IPS-15b (cell line): ENCODE data around the gene SLFN14.
"Not testable (repeated sequence)": the region's sequence is repeated elsewhere in the genome, so short reads cannot be mapped to it uniquely, and the experiment has no call there.

Experiments used
- H3K27me3 ChIP-seq: one replicate; pipeline ENCODE4 v1.6.1; 2013; ENCODE audit warnings: low read length; ENCODE audit not compliant: control insufficient read depth, insufficient read depth
- H3K36me3 ChIP-seq: one replicate; pipeline ENCODE4 v1.6.1; 2013; ENCODE audit warnings: low read length; ENCODE audit not compliant: control insufficient read depth, insufficient read depth
- H3K4me1 ChIP-seq: one replicate; pipeline ENCODE4 v1.6.1; 2013; ENCODE audit warnings: mild to moderate bottlenecking, low read length; ENCODE audit not compliant: control insufficient read depth, insufficient read depth
- H3K4me3 ChIP-seq: one replicate; pipeline ENCODE4 v1.5.1; 2013; ENCODE audit warnings: low read depth, low read length
- H3K9ac ChIP-seq: one replicate; pipeline ENCODE4 v1.6.1; 2013; ENCODE audit warnings: low read depth, mild to moderate bottlenecking, low read length
- H3K9me3 ChIP-seq: one replicate; pipeline ENCODE4 v1.6.1; 2013; ENCODE audit warnings: mild to moderate bottlenecking, low read length; ENCODE audit not compliant: control insufficient read depth, insufficient read depth

Gene SLFN14

DNA sequence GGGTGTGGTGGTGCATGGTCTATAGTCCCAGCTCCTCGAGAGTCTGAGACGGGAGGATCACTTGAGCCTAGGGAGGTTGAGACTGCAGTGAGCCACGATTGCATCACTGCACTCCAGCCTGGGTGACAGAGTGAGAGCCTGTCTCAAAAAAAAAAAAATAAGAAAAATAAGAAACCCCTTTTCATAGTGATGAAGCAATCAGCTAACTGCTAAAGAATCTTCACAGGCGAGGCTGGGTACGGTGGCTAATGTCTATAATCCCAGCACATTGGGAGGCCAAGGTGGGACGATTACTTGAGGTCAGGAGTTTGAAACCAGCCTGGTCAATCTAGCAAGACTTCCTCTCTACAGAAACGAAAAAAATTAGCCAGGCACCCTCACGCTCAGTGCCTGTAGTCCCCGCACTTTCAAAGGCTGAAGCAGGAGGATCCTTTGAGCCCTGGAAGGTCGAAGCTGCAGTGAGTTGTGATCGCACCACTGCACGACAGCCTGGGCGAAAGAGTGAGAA, 23.9 kb downstream of the SLFN14 start:
- Histone ChIP-seq H3K27me3 (peaks cover 6% of the 10 kb centered on the region), H3K4me1 (no peaks in the 10 kb centered on the region), H3K9me3 (no peaks in the 10 kb centered on the region), H3K4me3 (no peak overlapping the region), H3K36me3 (no peaks in the 10 kb centered on the region), H3K9ac (no peak overlapping the region)

- not testable (repeated sequence) for H3K4me3 ChIP-seq, H3K4me1 ChIP-seq, H3K9me3 ChIP-seq, H3K27me3 ChIP-seq, H3K9ac ChIP-seq, H3K36me3 ChIP-seq
Observed at GRCh38 chr17:35535406-35535805, 25.2 kb downstream of the SLFN14 start.

DNA sequence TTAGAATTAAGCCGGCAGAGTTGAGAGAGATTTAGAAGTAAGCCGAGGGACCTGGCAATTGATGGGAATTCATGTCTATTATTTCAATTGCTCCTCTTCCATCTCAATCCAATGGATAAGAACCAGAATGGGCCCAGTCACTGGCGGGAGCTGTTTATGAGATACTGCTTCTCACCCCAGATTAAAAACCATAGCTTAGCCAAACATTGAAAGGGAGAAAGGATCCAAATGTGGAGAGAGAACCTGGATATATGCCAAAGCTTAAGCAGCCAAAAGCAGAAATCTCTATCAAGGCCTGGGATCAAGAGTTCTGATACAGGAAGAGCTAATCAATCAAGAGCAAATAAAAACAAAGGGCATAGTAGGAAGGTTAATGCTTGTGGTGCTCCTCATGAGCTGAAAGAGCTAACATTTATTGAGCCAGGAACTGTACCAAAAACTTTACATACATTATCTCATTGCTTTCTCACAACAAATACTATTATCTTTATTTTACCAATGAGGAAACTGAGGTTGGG, 26.0 kb downstream of the SLFN14 start:
- H3K9me3 ChIP-seq = no peaks in the 10 kb centered on the region
- no peaks in the 10 kb centered on the region for H3K36me3 ChIP-seq
- H3K27me3 ChIP-seq = peaks cover 4% of the 10 kb centered on the region
- H3K4me1 ChIP-seq = no peaks in the 10 kb centered on the region
- H3K9ac ChIP-seq = no peak overlapping the region
- no peak overlapping the region for H3K4me3 ChIP-seq

DNA sequence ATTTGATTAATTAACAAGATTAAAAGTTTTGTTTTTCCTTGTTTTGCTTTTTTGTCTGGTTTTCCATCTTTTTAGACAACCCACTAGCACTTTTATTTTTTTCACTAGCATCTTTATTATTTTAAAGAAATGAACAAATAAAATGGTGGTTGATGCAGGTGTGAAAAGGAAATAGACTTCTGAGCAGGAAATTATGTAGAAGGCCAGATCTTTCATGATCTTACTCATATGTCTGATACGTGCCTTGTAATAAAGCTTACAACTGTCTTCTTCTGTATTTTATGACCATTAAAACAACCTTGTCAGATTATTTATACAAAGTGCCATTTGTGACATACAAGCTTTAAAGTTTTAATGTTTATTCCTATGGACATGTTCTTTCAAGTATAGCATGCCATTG, 29.5 kb downstream of the SLFN14 start:
- Histone ChIP-seq H3K4me3 (no peak overlapping the region), H3K9me3 (no peaks in the 10 kb centered on the region), H3K9ac (no peak overlapping the region), H3K36me3 (no peaks in the 10 kb centered on the region), H3K4me1 (no peaks in the 10 kb centered on the region), H3K27me3 (peaks cover 4% of the 10 kb centered on the region)

GRCh38 chr17:35529866-35530265, 30.8 kb downstream of the SLFN14 start:
- no peak overlapping the region for H3K4me3 ChIP-seq
- no peaks in the 10 kb centered on the region for H3K4me1 ChIP-seq
- no peaks in the 10 kb centered on the region for H3K9me3 ChIP-seq
- H3K9ac ChIP-seq = no peak overlapping the region
- H3K36me3 ChIP-seq = no peaks in the 10 kb centered on the region
- H3K27me3 ChIP-seq = peaks cover 4% of the 10 kb centered on the region

- not testable (repeated sequence) for H3K9me3 ChIP-seq, H3K4me1 ChIP-seq, H3K9ac ChIP-seq, H3K27me3 ChIP-seq, H3K4me3 ChIP-seq, H3K36me3 ChIP-seq
Observed at GRCh38 chr17:35529326-35529725, 31.3 kb downstream of the SLFN14 start.

DNA sequence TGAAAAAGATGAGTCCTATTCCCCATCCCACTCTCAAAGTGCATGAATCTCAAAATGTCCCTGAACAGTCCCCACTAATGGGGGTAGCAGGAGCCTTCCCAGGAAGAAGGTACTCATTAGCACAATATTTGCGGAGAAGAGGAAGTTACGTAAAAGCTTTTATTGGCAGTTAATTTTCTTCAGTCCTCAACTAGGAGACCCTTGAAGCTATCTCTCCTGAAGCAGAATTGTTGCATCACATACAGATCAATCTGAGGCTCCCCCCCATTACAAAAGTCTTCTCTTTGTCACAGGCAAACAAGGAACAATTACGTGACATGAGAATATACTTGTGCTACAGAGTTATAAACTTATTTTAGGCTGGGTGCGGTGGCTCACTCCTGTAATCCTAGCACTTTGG, 37.3 kb downstream of the SLFN14 start:
- peaks cover 2% of the 10 kb centered on the region for H3K4me1 ChIP-seq
- H3K27me3 ChIP-seq = peaks cover 4% of the 10 kb centered on the region
- H3K4me3 ChIP-seq = no peak overlapping the region
- H3K9me3 ChIP-seq = no peaks in the 10 kb centered on the region
- H3K36me3 ChIP-seq = no peaks in the 10 kb centered on the region
- no peak overlapping the region for H3K9ac ChIP-seq

DNA sequence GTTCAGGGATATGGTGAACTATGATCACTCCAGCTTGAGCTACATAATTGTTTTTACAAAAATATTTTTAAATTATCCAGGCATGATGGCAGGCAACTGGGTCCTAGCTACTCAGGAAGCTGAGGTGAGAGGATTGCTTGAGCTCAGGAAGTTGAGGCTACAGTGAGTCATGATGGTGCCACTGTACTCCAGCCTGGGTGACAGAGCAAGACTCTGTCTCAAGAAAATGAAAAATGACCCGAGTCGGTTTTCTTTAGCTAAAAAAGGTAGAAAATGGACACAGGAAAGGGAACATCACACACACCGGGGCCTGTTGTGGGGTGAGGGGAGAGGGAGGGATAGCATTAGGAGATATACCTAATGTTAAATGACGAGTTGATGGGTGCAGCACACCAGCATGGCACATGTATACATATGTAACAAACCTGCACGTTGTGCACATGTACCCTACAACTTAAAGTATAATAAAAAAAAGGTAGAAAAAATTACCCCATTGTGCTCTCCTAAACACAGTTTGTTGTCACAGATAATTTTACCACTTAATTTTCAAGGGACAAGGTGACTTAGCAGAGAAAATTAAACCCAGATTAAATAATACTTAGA, 38.9 kb downstream of the SLFN14 start:
- not testable (repeated sequence) for H3K4me3 ChIP-seq, H3K9ac ChIP-seq, H3K9me3 ChIP-seq, H3K4me1 ChIP-seq, H3K36me3 ChIP-seq, H3K27me3 ChIP-seq

DNA sequence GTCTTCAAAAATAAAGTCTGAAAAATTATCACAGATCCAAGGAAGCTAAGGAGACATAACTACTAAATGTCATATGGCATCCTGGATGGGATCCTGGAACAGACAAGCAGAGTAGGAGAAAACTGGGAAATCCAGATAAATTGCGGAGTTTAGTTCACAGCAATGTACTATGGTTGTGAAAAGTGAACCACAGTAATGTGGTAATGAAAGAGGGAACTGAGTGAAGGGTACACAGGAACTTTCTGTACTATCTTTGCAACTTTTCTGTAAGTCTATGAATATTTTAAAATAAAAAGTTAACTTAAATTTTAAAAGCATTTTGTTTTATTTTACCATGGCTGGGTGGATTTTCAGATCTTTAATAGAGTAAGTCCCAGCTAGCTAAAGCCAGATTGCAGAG, 39.5 kb downstream of the SLFN14 start:
- peaks cover 7% of the 10 kb centered on the region for H3K27me3 ChIP-seq
- no peak overlapping the region for H3K9ac ChIP-seq
- H3K4me1 ChIP-seq = peaks cover 2% of the 10 kb centered on the region
- H3K9me3 ChIP-seq = no peaks in the 10 kb centered on the region
- H3K4me3 ChIP-seq = no peak overlapping the region
- no peaks in the 10 kb centered on the region for H3K36me3 ChIP-seq

DNA sequence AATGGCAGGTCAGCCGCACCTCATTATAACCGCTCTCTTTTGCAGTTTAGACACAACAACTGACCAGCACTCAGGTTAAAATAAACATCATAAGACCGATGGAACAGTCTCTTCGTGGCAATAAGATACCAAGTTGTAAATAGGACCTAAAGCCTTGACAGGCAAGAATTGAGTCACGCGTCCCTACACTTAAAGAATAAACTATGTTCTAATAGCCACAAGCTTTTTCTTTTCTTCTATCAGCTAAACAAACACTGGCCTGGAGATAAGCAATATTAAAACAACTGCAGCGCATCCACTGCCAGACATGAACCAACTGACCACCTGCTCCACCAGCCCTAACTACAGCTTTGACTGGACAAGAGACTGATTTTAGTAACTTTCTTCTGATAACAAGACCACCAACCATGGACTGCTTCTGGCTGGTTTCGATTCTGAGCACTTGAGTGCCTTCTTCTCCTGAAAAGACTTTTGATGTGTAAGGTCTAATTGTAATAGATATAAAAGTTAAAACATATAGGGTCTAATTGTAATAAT, 40.6 kb downstream of the SLFN14 start:
- Histone ChIP-seq H3K4me3 (no peak overlapping the region), H3K4me1 (peaks cover 2% of the 10 kb centered on the region), H3K36me3 (no peaks in the 10 kb centered on the region), H3K9me3 (no peaks in the 10 kb centered on the region), H3K9ac (no peak overlapping the region), H3K27me3 (peaks cover 13% of the 10 kb centered on the region)

DNA sequence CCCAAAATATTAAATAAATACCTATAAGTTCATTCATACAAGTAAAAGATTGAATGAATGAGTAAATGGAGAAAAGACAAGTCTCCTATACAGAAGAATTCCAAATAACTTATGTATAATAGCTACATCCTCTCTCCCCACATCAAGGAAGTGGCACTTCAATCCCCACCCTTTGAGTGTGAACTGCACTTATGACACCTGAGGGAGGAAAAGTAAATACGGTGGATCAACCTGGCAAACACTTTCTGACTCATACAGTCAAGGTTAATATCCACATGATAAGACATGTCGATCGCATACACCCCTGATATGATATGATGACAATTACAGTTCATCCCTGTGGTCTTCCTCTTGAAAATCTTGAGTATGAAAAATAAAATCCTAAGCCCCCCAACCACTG, 41.2 kb downstream of the SLFN14 start:
- no peaks in the 10 kb centered on the region for H3K36me3 ChIP-seq
- peaks cover 18% of the 10 kb centered on the region for H3K27me3 ChIP-seq
- H3K9me3 ChIP-seq = no peaks in the 10 kb centered on the region
- peaks cover 2% of the 10 kb centered on the region for H3K4me1 ChIP-seq
- no peak overlapping the region for H3K4me3 ChIP-seq
- no peak overlapping the region for H3K9ac ChIP-seq

DNA sequence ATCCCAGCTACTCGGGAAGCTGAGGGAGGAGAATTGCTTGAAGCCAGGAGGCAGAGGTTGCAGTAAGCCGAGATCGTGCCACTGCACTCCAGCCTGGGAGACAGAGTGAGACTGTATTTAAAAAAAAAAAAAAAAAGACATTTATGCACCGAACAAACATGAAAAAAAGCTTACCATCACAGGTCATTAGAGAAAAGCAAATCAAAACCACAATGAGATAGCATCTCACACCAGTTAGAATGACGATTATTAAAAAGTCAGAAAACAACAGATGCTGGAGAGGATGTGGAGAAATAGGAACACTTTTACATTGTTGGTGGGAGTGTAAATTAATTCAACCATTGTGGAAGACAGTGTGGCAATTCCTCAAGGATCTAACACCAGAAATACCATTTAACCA, 42.2 kb downstream of the SLFN14 start:
- not testable (repeated sequence) for H3K36me3 ChIP-seq, H3K4me3 ChIP-seq, H3K4me1 ChIP-seq, H3K9ac ChIP-seq, H3K9me3 ChIP-seq
- H3K27me3 ChIP-seq = peaks cover 19% of the 10 kb centered on the region
